ENCODE data around the gene NHSL1.

The NHSL1 gene

GRCh38 chr6:138523347-138524210 is 24.3 kb upstream of the NHSL1 start:
- DNase-seq = no peak

GRCh38 chr6:138522611-138523010 is 23.3 kb upstream of the NHSL1 start:
- no peak for DNase-seq

GRCh38 chr6:138521790-138522189 is 22.5 kb upstream of the NHSL1 start:
- DNase-seq = no peak

- DNase-seq = no peak
These were observed 21.2 kb upstream of the NHSL1 start for GRCh38 chr6:138520463-138520862.

- no peak for DNase-seq
These were observed 18.8 kb upstream of the NHSL1 start for GRCh38 chr6:138518054-138518453.

GRCh38 chr6:138517635-138518034 is 18.3 kb upstream of the NHSL1 start:
- peak; percentile 62 for DNase-seq

GRCh38 chr6:138515657-138516248 is 16.5 kb upstream of the NHSL1 start:
- DNase-seq = no peak

- no peak for DNase-seq
These were observed 15.7 kb upstream of the NHSL1 start for GRCh38 chr6:138514860-138515540.

- DNase-seq = no peak
These were observed 13.3 kb upstream of the NHSL1 start for GRCh38 chr6:138512609-138513008.

GRCh38 chr6:138510093-138510492 is 10.8 kb upstream of the NHSL1 start:
- DNase-seq = no peak

- DNase-seq = peak; percentile 29
These were observed 10.1 kb upstream of the NHSL1 start for GRCh38 chr6:138509371-138509770.

GRCh38 chr6:138508676-138508988 is 9.3 kb upstream of the NHSL1 start:
- DNase-seq = no peak

GRCh38 chr6:138507977-138508675 is 8.8 kb upstream of the NHSL1 start:
- no peak for DNase-seq

GRCh38 chr6:138504764-138505689 is 5.7 kb upstream of the NHSL1 start:
- DNase-seq = no peak

- no peak for DNase-seq
These were observed 4.8 kb upstream of the NHSL1 start for GRCh38 chr6:138503881-138504680.

GRCh38 chr6:138502546-138502945 is 3.3 kb upstream of the NHSL1 start:
- no peak for DNase-seq

- DNase-seq = no peak
These were observed 1.7 kb upstream of the NHSL1 start for GRCh38 chr6:138500867-138501446.

- no peak for DNase-seq
These were observed 861 bp upstream of the NHSL1 start for GRCh38 chr6:138500045-138500665.

- no peak for DNase-seq
These were observed 528 bp downstream of the NHSL1 start for GRCh38 chr6:138498629-138499302.

GRCh38 chr6:138497286-138497685 is 2.0 kb downstream of the NHSL1 start:
- DNase-seq = no peak
